Medulla oblongata (tissue), 1 donor: ENCODE data around the gene THSD1.
"Not testable (repeated sequence)": the region's sequence is repeated elsewhere in the genome, so short reads cannot be mapped to it uniquely, and the experiment has no call there.

Experiments used
- DNase-seq: peaks from one replicate; pipeline ENCODE4 v3.0.0-alpha.2; 2015; ENCODE audit errors: extremely low spot score

THSD1 gene

GRCh38 chr13:52411629-52412028 is 5.7 kb upstream of the THSD1 start:
- no peak for DNase-seq

- DNase-seq: not testable (repeated sequence)
Observed at GRCh38 chr13:52408071-52408658, 2.2 kb upstream of the THSD1 start.

- DNase-seq: not testable (repeated sequence)
Observed at GRCh38 chr13:52407436-52407835, 1.5 kb upstream of the THSD1 start.

- DNase-seq: no peak
Observed at GRCh38 chr13:52406629-52407028, 657 bp upstream of the THSD1 start.

GRCh38 chr13:52405369-52405766 is 604 bp downstream of the THSD1 start:
- DNase-seq: no peak

- no peak for DNase-seq
Observed at GRCh38 chr13:52399708-52400107, 6.3 kb downstream of the THSD1 start.

GRCh38 chr13:52399046-52399445 is 6.9 kb downstream of the THSD1 start:
- DNase-seq: no peak

- DNase-seq: no peak
Observed at GRCh38 chr13:52395704-52396103, 10.3 kb downstream of the THSD1 start.

GRCh38 chr13:52394586-52394985 is 11.4 kb downstream of the THSD1 start:
- DNase-seq: no peak

GRCh38 chr13:52393572-52394357 is 12.2 kb downstream of the THSD1 start:
- no peak for DNase-seq

- DNase-seq: no peak
Observed at GRCh38 chr13:52387721-52388120, 18.3 kb downstream of the THSD1 start.

GRCh38 chr13:52385870-52386269 is 20.1 kb downstream of the THSD1 start:
- DNase-seq: no peak

GRCh38 chr13:52383366-52383765 is 22.6 kb downstream of the THSD1 start:
- no peak for DNase-seq

- no peak for DNase-seq
Observed at GRCh38 chr13:52378312-52378711, 27.7 kb downstream of the THSD1 start.

GRCh38 chr13:52377898-52378297 is 28.1 kb downstream of the THSD1 start:
- no peak for DNase-seq

GRCh38 chr13:52374873-52375411 is 31.0 kb downstream of the THSD1 start:
- DNase-seq: no peak

- DNase-seq: no peak
Observed at GRCh38 chr13:52374389-52374788, 31.6 kb downstream of the THSD1 start.

GRCh38 chr13:52373277-52373676 is 32.7 kb downstream of the THSD1 start:
- not testable (repeated sequence) for DNase-seq

GRCh38 chr13:52371736-52372247 is 34.2 kb downstream of the THSD1 start:
- no peak for DNase-seq

GRCh38 chr13:52366291-52366690 is 39.7 kb downstream of the THSD1 start:
- no peak for DNase-seq

- not testable (repeated sequence) for DNase-seq
Observed at GRCh38 chr13:52362169-52362887, 43.6 kb downstream of the THSD1 start.

- no peak for DNase-seq
Observed at GRCh38 chr13:52361225-52361624, 44.7 kb downstream of the THSD1 start.
